GM04503 (cell line): Measurements from ENCODE around the gene PMS2.
"Not testable (repeated sequence)": the region's sequence is repeated elsewhere in the genome, so short reads cannot be mapped to it uniquely, and the experiment has no call there.

Experiments used
- DNase-seq: peaks from one replicate; pipeline ENCODE4 v3.0.0-alpha.2; 2012; ENCODE audit warnings: low read depth

PMS2 gene

DNA sequence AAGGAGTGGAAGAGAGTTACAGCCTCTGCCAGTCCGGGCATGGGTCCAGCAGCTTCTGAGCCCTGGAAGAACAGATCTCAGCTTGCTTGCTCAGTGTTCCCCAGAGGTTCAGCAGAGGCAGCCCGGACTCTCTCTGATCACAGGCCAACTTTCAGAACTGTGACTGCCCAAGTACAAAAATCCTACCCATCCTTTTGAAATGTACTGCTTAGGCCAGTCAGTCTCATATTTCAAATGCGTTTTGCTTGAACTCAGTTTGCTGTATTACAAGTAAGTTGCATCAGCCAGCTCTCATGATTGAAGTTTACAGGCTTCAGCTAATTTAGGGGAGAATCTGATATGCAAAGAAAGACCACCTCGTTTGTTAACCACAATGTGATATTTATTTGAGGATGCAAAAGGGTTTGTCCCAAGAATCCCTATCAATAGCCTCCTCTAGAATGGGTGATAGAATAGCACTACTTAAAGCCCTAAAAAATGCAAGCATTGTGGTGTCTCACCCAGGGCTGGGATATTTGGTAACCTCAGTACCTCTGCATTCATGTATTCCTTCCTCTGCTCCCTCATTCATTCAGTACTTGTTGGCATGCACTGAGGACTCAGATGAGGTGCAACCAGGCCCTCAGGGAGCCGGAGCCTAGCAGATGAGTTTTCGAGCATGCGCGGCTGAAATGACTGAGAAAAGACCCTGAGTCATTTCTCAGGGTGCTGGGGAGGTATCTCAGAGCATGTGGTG, 7.2 kb upstream of the PMS2 start:
- peak; percentile 92 for DNase-seq

DNA sequence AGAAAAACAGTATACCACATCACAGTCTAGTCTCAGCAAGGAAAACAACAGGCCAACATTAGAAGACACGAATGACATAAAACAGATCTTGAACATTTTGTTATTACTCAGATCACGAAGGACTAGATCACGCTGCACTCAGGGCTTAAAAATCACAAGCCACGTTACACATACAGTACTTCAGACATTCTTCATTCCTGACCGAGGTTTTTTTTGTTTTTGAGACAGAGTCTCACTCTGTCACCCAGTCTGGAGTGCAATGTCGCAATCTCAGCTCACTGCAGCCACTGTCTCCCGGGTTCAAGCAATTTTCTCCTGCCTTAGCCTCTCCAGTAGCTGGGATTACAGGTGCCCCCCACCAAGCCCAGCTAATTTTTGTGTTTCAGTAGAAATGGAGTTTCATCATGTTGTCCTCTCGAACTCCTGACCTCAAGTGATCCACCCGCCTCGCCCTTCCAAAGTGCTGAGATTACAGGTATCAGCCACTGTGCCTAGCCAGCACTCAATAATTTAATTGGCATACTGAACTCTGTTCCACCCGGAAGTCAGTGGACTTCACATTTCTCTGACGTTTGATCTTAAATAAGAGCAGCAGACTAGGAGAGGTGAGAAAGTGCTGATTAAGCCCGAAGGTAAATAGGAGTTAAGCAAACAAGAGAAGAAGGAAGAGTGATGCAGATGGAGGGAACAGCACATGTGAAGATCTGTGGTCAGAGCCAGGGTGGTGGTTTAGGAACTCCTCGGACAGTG, 3.7 kb upstream of the PMS2 start:
- no peak for DNase-seq

DNA sequence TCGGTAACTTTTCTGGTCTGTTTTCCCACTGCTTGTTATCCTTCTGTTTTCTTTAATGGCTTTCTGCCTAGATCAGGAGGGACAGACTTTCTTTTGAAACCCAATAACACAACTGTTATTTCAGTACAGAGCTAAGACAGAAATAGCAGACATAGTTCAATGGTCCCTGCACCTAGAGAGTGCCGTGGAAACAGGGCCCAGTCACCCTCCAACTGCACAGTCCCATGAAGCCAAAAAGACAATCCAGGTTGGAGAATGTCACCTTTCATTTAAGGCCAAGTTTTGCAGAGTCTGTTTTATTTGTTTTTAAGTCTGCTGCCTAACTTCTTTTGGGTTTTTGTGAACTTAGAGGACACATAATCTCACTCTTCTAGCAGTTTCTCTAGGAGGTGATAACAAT, 2.7 kb upstream of the PMS2 start:
- DNase-seq, result no peak

GRCh38 chr7:6010370-6010769, 1.5 kb upstream of the PMS2 start:
- not testable (repeated sequence) for DNase-seq

DNA sequence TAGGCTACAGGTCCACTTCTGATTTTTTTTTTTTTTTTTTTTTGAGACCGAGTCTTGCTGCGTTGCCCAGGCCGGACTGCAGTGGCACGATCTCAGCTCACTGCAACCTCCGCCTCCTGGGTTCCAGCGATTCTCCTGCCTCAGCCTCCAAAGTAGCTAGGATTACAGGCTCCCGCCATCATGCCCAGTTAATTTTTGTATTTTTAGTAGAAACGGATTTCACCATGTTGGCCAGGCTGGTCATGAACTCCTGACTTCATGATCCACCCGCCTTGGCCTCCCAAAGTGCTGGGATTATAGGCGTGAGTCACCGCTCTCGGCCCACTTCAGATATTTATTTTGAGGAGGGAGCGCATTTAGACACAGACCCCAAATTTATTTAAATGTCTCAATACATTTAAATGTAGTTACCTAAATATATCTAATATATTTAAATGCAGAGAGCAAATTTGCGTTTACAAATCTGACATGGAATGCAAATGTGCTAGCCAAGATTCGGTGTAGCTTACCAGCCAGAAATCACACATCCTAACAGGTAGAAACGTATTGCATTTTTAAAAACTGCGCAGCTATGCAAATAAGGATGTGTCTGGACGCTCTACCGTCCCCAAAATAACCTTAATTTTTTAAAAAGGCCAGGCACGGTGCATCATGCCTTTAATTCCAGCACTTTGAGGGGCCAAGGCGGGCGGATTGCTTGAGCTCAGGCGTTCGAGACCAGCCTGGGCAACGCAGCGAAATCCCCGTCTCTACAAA, 836 bp downstream of the PMS2 start:
- not testable (repeated sequence) for DNase-seq

DNA sequence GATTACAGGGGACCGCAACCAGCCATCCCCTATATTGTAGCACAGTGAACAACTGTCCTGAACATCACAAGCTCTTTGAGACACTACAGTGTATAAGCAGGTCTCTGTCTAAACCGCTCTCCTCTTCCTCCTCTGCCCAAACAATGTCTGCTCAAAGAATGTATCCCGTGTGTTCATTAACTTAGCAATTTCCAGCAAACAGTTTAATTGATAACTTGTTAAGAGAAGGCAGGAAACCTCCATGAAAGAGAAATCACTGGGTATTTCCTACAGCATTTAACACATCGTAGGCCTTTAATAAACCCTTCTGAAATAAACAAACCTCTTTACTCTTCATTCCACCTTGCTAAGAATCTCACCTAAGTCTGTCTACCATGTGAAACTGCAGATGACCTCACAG, 1.5 kb downstream of the PMS2 start:
- DNase-seq, result no peak

- DNase-seq, result peak; percentile 26
Observed at GRCh38 chr7:5997210-5997808, 11.5 kb downstream of the PMS2 start.

DNA sequence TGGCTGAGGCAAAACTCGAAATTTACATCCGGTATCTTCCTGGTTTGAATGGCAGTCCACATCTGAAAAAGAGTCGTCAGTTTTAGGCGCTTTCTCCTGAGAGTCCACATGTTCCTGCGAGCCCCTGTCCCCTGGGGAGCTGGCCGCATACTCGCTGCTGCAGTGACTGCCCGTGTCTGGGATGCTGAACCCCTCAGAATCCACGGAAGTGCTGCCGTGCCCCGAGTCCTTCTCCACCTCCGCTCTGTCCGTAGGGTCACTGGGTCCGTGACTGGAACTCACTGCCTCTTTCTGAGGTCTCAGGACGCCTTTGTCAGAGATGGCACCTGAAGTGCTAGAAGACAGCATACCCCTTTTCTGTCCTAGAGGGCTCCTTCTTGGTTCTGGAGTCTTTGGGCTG, 21.8 kb downstream of the PMS2 start:
- DNase-seq, result not testable (repeated sequence)

DNA sequence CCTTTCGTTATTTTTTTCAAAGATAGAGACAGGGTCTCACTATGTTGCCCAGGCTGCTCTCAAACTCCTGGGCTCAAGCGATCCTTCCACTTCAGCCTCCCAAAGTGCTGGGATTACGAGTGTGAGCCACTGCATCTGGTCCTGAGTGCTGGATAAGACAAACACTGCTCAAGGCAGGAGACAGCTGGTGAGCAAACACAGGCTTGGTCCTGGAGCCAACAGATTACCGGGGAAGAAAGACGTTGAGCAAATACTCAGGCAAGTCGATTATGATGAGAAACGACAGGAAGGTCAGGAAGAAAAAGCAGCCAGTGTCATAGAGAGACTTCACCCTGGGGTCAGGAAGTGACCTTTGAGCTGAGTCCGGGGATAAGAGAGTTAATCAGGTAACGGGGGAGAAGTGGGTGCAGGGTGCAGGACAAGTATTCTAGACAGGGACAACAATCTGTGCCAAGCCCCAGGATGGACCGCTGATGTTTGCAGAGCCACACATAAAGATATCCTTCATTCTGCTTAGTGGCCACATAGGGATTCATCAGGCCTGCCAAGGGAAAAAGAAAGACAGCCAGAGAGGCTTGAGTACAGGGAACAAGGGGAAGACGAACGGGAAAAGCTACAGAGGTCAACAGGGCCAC, 29.1 kb downstream of the PMS2 start:
- DNase-seq, result not testable (repeated sequence)

DNA sequence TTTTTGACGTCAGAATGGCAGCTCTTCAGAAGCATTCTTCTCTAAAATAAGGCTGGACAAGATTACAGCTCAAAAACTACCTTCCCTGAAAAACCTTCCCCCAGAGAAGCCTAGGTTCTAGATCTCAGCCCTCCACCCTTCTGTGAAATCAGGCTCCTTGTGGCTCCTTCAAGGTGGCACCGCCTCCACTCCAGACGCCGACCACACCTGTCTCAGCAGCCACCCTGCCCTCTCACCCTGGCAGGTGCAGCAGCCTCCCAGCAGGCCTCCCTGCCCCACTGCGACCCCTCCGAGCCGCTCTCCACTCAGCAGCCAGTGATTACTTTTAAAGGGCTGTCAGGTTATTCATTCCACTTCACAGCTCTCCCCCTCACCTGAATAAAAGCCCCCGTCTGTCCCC, 35.3 kb downstream of the PMS2 start:
- DNase-seq, result not testable (repeated sequence)

DNA sequence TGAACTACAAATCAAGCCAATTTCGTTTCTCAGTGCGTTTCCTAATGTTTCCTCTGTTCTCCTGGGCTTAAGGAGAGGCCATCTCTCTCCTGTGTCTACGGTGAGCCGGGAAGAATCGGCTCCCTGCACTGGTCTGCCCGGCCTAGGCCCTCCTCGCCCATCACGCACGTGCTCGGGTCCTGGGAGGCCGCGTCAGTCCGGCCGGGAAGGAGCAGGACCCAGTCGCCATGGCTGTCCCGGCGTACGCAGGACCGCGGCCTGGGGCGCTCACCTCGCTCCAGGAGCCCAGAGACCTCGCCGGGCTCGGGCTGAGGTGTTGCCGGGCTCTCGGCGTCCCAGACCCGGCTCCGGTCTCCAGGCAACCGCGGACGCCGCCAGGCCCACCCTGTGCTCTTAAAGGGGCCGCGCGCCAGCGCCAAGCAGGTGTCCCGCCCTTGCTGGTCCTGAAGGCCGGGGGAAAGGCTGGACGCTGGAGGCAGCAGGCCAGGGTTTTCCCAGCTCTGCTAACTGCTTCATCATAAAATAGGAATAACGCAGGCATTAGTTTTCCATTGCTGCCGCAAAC, 38.4 kb downstream of the PMS2 start, which contains the start of gene RSPH10B:
TSS of gene RSPH10B (minus strand) at position 343 of the 565 bp plus-strand sequence. CDS start 3,573 bp downstream, outside the sequence.
- DNase-seq, result not testable (repeated sequence)

- not testable (repeated sequence) for DNase-seq
Observed at GRCh38 chr7:5963810-5964209, 45.0 kb downstream of the PMS2 start.

GRCh38 chr7:5963205-5963604, 45.6 kb downstream of the PMS2 start:
- not testable (repeated sequence) for DNase-seq

DNA sequence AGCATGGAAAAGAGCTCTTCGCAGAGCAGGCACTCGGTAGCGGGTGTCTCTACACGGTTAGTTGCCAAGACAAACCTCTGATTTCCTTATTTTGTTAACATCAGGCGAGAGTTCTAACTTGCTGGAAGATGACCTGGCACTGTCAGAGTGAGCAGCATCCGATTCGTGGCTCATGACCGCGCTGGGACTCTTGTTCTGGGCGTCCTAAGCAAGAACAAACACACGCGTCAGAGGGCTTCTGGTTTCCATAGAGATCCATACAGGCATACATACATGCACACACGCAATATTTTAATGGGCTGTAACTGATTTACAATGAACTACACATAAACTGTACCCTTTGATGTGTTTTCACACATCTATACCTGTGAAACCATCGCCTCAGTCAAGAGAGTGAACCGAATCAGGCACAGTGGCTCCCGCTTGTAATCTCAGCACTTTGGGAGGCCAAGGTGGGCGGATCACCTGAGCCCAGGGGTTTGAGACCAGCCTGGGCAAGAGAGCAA, 73.9 kb downstream of the PMS2 start:
- not testable (repeated sequence) for DNase-seq

DNA sequence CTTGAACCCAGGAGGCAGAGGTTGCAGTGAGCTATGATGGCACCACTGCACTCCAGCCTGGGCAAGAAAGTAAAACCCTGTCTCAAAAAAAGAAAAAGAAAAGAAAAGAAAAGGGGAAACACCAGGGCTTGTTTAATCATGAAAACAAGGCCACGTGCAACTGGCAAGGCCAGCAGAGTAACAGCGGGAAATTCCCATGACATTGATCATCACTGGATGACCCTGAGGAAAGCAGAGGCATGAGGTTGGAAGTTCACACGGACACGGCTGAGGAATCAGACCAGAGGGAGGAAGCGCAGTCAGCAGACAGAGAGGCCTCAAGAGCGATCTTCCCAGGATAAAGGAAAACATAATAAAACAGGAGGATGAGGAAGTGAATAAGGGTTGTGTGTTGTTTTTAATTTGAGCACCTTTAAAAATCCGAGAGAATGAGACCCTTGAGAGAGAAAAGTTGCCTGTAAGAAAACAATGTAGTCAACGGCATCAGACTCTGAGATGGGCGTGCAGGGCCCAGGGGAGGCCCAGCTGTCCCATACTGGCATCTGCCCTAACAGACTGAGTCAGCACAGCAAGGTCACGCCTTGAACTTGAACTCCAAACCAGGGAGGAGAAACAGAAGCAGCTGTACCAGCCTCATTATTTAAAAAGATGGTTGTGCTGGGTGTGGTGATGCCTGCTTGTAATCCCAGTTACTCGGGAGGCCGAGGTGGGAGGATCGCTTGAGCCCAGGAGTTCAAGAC, 76.8 kb downstream of the PMS2 start:
- not testable (repeated sequence) for DNase-seq

- not testable (repeated sequence) for DNase-seq
Observed at GRCh38 chr7:5931250-5931649, 77.6 kb downstream of the PMS2 start.

DNA sequence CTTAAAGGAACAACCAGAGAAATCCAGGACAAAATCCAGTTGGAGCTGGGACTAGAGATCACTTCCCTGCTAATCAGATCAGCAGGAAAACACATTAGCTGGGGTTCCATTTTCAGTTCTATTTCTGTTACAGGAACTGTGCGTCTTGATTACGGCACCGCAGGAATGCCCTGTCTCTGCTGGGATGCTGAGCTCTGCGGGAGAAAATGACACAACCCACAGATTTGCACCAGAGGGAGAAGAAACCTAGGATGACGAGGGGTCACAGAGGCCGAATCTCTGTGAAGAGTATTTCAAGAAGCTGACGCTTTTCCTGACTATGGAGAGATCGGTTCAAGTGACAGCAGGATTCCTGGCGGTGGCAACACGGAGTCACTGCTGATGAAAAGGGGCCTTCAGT, 78.6 kb downstream of the PMS2 start:
- DNase-seq, result not testable (repeated sequence)

GRCh38 chr7:5926263-5926870, 82.5 kb downstream of the PMS2 start:
- not testable (repeated sequence) for DNase-seq

DNA sequence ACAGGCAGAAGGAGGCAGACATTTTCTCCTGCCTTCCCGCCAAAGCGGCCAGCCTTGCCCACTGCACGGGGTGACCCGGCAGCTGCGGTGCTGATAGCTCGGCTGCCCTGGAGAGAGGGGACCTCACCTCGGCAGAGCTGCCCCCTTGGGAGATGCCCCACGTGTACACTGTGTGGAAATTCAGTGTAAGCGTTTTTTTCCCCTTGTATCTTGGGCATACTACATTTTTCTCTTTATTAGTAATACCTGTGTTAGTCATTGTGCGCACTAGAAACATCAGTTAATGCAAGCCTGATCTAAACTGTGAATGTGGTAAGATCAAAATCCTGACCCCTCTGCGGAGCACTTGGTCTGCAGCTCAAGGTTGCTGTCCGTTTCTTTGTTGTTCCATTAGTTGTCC, 84.2 kb downstream of the PMS2 start:
- not testable (repeated sequence) for DNase-seq

DNA sequence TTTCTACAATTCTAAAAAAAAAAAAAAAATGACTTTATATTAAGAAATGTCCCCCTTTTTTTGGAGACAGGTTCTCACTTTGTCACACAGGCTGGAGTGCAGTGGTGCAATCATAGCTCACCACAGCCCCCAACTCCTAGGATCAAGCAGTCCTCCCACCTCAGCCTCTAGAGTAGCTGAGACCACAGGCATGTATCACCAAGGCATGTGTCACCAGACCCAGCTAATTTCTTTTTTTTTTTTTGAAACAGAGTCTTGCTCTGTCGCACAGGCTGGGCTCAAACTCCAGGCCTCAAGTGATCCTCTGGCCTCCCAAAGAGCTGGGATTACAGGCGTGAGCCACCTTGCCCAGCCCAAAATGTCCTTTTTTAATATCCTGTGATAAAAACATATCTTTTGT, 84.7 kb downstream of the PMS2 start:
- DNase-seq, result not testable (repeated sequence)
